GM18505 (cell line): ENCODE results near the gene GRIP2.

ENCODE experiments used
- ATAC-seq: cut with Tn5 transposase; IDR thresholded peaks from one replicate; pipeline ENCODE4 v1.9.1; 2021; ENCODE audit not compliant: unreplicated experiment
- POLR2A ChIP-seq: IDR thresholded peaks from 4 replicates; pipeline ENCODE4 v1.6.1; 2011; ENCODE audit warnings: borderline replicate concordance; ENCODE audit not compliant: insufficient read depth, insufficient read length; ENCODE audit errors: extremely low read depth

The GRIP2 gene

DNA sequence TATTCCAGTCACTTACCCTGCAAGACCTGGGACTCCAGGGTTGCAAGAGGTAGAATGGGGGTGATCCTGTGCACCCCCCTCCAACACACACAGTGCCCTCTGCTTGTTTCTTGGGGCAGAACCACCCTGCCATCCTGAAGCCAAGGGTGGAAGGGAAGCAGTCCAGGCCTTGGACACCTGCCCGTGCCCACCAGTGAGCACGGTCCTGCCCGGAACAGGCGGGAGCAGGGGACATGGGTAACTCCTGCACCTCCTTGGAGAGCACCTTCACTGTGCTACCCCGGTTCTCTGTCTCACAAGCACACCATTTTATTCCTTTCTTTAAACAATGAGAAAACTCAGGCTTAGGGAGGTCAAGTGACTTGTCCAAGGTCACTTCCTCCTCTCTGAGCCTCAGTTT is 80.8 kb downstream of the GRIP2 start:
- no peak for ATAC-seq
- TF ChIP-seq POLR2A, result no peak

DNA sequence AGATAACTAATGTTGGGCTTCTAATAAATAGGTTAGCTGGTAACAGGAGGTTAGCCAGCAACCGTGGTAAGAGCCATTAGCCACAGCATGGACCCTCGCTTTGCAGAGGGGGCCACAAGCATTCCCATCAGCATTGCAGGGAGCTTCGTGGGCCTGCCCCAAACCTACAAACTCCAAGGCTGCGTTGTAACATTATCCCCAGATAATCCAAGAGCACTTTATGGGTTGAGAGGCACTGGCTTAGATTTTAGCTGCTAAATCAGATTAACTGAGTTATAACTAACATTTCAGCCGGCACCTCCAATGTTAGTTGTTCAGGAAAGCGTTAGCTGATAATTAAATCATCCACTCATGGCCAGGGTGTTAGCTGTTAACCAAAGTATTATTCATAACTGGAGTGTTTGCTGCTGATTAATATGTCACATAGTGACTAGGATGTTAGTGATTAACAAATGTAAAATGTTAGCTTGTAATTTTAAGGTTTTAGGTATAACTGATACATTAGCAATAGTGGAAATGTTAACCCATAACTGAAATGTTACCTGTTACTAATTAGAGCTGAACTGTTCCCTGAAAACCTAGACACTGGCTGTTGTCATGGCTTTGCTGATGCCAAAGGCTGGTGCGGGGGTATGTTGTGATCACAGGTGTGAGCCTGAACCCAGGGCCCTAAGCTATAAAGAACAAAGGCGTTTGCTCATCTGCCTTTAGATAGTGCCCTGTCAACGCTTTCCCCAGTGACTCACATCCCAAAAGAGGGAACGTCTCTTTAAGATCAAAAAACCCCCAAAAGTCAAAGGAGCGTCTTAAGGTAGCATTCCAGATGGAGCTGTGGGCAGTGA is 81.5 kb downstream of the GRIP2 start:
- no peak for TF ChIP-seq POLR2A
- ATAC-seq, result no peak

GRCh38 chr3:14457999-14458398 is 82.1 kb downstream of the GRIP2 start:
- TF ChIP-seq POLR2A, result no peak
- ATAC-seq, result no peak

DNA sequence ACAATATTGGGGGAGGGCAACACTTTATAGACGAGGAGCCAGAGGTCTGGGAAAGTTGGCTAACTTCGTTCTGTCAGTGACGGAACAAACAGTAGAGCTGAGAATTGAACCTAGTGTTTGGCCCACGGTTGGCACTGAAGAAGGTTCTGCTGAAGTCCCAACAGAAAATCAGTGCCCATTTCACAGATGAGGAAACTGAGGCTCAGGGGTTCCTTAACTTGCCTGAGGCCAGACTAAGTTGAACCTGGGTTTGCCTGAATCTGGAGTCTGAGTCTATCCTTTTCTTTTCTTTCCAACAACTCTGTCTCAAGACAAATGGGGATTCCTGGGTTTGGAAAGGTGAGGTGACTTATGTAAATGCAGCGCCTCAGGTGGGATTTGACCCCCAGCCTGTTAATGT is 82.7 kb downstream of the GRIP2 start:
- ATAC-seq, result no peak
- no peak for TF ChIP-seq POLR2A

DNA sequence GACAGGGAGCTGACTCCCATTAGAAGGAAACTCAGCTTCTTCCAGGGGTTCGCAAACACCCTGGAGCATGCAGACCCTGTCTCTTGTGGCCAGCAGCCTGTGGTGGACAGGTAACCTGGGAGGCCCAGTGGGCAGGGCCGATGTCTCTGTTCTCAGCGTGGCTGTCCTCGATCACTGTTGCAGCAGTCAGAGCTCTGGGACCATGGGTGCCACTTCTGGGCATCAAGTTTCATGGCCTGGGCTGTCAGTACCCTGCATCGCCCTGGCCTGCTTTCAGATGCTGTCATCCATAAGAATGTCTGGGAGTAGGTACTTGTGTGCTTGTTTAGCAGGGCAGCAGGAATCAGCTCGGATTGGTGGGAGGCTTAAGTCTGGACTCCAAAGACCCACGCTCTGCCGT is 83.3 kb downstream of the GRIP2 start:
- ATAC-seq, result no peak
- TF ChIP-seq POLR2A, result no peak

DNA sequence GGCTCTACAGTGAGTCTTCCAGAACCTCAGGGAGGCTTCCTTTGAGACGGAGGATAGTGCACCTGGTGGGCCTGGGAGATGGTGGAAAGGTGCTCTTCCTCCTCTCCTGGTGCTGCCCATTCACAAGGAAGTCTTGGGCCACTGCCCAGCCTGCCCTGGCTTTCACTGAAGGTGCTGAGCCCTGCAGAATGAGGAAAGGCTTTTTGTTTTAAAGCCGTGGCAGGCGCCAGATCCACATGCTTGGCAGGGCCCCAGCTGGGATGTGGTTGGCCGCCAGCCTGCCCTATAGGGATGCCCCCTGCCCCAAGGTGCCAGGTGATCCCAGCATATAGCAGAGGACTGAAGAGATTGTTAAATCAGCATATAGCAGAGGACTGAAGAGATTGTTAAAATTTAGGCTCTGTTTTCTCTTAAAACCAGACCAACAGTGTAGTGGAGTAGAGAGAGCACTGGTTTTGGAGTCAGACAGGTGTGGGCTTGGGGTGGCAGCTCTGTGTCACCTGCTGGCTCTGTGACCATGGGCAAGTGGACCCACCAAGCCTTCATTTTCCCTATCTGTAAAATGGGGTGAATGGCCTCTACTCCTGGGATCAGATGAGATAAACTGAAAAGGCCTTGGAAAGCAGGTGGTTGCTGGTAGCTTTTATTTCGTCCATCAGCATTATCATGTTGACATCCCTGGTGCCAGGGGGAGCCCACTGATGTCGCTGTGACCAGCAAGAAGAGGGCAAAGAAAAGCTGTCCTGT is 84.4 kb downstream of the GRIP2 start:
- ATAC-seq, result no peak
- TF ChIP-seq POLR2A, result no peak

- TF ChIP-seq POLR2A, result no peak
- no peak for ATAC-seq
These were observed 85.4 kb downstream of the GRIP2 start for GRCh38 chr3:14454639-14455310.

DNA sequence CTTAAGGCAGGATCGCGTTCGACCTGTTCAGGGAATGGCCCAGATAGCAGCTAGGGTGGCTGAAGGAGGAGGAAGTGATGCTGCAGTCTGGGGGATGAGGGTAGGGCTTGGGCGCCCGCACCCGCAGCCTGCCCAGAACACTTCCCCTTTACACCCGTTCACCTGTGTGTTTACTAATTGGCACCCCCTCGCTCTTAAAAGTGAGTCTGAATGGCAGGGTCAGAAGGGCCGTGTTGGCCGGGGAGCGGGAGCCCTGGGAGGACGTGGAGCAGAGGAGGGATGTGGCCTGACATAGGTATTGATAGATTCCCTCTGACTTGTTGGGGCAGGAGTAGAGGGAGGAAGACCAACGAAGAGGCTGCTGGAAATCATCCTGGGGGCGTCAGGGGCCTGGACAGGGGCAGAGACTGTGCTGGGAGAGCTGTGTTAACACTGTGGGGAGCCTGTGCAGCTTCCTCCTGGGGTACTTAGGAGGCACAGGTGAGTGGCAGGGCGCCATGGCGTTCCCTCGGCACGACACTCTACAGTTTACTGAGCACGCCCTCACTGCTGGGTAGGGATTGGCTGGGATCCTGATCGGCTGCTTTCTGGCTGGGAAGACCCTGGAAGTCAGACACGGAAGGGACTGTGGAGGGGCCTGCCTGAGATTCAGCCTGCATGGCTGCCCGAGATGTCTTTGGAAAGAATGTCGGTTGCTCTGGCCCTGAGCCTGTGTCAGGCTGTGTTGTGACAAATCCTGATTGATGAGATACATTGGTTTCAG is 86.1 kb downstream of the GRIP2 start:
- ATAC-seq, result no peak
- TF ChIP-seq POLR2A, result no peak

GRCh38 chr3:14452740-14453710 is 87.1 kb downstream of the GRIP2 start:
- TF ChIP-seq POLR2A, result no peak
- ATAC-seq, result no peak

GRCh38 chr3:14451844-14452739 is 88.0 kb downstream of the GRIP2 start:
- TF ChIP-seq POLR2A, result no peak
- no peak for ATAC-seq
